Activated T-cell treated with anti-CD3 and anti-CD28 coated beads, Interleukin-2, amount 50 U/mL, for 4 hours (primary cell): ENCODE results near the gene PEX14. TPM values are rescaled to one million over a fixed set of nuclear protein-coding genes. Genes with fewer than 3 reads are reported as not detected.

Experiments
- ATAC-seq, 2 donors: fragments of 200-7000 bp; cut with Tn5 transposase; one replicate each; pipeline ENCODE4 v1.10.0; 2021
- DNase-seq: peaks from one replicate; pipeline ENCODE4 v3.0.0-alpha.2; 2020
- H3K27me3 Mint-ChIP-seq: one replicate; pipeline ENCODE4 v1.8.0; 2021; ENCODE audit warnings: low read depth, mixed read lengths
- H3K36me3 Mint-ChIP-seq: one replicate; pipeline ENCODE4 v1.8.0; 2022; ENCODE audit warnings: mixed read lengths; ENCODE audit not compliant: insufficient read depth
- H3K4me1 Mint-ChIP-seq: one replicate; pipeline ENCODE4 v1.8.0; 2021; ENCODE audit warnings: low read depth, mixed read lengths
- H3K4me3 Mint-ChIP-seq: one replicate; pipeline ENCODE4 v1.8.0; 2021; ENCODE audit warnings: mild to moderate bottlenecking, moderate library complexity, mixed read lengths
- H3K9me3 Mint-ChIP-seq: one replicate; pipeline ENCODE4 v1.8.0; 2021; ENCODE audit warnings: mixed read lengths
- total RNA-seq, 3 donors: library from RNA; stranded (reverse); gene quantifications; one replicate each; pipeline ENCODE4 v1.2.1, GENCODE V29; 2021

The PEX14 gene
- total RNA-seq, 3 donors from 2014 or later = 21.6 to 23.4 (median 22.2) TPM

DNA sequence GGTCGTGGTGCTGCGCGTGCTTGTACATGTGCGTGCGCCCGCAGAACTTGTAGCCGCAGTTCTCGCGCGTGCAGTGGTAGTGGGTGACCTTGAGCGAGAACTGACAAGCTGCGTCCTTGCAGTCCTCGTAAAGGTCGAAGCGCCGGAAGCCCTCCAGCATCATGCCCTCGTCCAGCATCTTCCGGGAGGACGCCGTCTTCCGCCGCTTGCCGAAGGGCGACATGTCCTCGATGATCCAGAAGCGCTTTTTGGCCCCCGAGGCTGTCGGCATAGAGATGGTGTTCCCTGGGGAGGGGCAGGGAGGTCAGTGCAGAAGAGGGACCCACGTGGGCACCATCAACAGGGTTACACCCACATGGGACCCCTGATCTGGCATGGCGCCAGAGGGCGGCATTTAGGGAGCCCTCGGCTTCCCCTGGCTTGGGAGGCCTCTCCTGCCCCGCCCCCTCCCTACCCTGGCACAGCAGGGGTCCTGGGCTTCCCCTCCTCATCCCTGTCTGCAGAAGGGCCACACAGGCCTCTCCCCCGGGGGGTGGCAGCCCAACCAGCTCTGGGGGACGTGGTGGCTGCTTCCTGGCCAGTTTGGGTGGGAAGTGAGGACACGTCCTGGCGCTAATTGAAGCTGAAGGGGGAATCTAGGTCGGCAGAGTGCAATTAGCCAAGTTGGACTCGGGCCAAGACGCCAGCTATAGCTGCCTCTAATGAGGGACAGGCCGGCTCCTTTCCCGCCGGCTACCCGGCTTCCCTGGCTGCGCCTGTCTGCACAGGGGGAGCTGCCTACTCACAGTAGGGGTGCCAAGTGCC lies 165.2 kb downstream of the PEX14 start:
- H3K9me3 Mint-ChIP-seq = no peaks in the 10 kb centered on the region
- H3K4me1 Mint-ChIP-seq = peaks cover 1% of the 10 kb centered on the region
- H3K4me3 Mint-ChIP-seq = no peak overlapping the region
- DNase-seq = no peak
- no peak for ATAC-seq
- peaks cover 3% of the 10 kb centered on the region for H3K36me3 Mint-ChIP-seq
- no peaks in the 10 kb centered on the region for H3K27me3 Mint-ChIP-seq

DNA sequence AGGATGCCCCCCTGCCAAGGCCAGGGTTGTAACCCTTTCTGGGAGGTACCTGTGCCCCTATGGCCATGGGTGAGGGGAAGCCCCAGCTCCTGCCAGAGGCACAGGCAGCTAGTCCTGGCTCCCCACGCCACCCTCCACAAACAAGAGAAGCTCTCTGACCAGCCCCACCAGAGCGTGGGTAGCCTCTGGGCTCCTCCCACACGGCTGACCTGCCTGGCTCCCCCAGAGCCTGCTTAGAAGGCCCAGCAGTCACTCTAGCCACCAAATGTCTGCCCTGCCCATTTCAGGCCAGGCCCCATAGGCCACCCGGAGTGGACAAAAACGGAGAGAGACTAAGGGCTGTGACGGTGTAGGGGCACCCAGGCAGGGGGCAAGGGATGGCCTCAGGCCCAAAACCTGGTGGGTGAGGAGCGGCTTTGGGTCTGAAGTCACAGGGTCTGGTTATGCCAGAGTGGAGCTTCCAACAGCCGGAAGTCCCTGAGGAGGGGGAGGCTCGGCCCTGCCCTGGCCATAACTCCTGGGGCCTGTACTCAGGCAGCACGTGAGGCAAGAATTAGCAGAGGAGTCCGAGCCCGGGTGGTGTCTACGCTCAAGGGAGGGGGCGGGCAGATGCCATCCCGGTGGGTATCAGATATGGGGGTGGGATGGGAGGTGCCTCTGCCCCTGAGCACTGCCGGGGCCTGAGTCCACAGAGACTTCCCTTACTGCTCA lies 166.2 kb downstream of the PEX14 start:
- ATAC-seq (no peak), DNase-seq (no peak)
- H3K9me3 Mint-ChIP-seq = no peaks in the 10 kb centered on the region
- no peak overlapping the region for H3K4me3 Mint-ChIP-seq
- peaks cover 3% of the 10 kb centered on the region for H3K36me3 Mint-ChIP-seq
- H3K27me3 Mint-ChIP-seq = no peaks in the 10 kb centered on the region
- peaks cover 1% of the 10 kb centered on the region for H3K4me1 Mint-ChIP-seq

DNA sequence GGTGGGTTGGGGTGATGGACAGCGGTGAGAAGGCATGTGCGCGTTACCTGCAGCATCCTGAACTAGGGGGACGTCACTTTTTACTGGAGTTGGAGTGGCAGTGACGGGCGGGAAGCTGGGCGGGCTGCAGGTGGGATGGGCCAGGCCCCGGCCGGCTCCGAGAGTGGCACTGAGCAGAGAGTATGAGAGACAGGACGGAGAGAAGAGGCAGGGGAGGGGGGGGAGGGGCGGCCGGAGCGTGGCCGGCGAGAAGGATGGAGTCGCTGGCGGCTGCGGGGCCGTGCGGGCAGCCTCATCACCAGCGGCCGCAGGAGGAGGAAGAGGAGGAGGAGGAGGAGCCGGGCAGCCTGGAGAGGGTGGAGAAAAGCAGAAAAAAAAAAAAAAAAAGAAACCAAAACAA lies 167.2 kb downstream of the PEX14 start:
- DNase-seq (no peak), ATAC-seq (no peak)
- no peak overlapping the region for H3K4me3 Mint-ChIP-seq
- H3K9me3 Mint-ChIP-seq = no peaks in the 10 kb centered on the region
- H3K36me3 Mint-ChIP-seq = peaks cover 3% of the 10 kb centered on the region
- H3K4me1 Mint-ChIP-seq = peaks cover 1% of the 10 kb centered on the region
- H3K27me3 Mint-ChIP-seq = no peaks in the 10 kb centered on the region

DNA sequence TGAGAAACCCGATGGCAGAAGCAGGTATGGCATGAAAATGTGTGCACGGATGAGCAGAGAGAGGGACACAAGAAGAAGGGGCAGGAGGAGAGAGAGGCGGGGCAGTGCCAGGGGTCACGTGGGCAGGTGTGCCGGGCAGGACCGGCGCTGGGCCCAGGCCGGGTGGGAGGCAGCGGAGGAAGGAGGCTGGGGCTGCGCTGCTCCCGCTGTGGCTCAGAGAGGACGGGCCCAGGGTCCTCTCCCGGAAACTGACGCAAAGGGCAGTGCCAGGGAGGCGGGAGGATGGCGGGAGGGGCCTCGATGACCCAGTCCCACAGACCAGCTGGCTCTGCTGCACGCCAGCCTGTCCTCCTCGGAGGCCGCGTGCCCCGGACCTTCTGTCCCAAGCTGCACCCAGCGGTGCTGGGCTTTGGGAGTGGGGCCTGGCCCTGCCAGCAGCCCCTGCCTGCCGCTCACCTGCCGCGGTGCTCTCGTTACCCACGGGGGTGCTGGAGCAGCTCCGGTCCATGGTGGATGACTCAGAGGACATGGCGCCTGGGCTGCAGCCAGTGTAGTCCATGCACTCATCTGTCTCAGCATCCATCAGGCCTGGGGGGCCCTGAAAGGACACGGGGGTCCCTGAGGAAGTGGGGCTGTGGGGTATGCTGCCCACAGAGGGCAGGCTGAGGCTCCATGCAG lies 167.8 kb downstream of the PEX14 start:
- Mint-ChIP-seq H3K9me3 (no peaks in the 10 kb centered on the region), H3K36me3 (peaks cover 3% of the 10 kb centered on the region), H3K4me3 (no peak overlapping the region), H3K4me1 (no peaks in the 10 kb centered on the region), H3K27me3 (no peaks in the 10 kb centered on the region)
- DNase-seq = no peak
- no peak for ATAC-seq

DNA sequence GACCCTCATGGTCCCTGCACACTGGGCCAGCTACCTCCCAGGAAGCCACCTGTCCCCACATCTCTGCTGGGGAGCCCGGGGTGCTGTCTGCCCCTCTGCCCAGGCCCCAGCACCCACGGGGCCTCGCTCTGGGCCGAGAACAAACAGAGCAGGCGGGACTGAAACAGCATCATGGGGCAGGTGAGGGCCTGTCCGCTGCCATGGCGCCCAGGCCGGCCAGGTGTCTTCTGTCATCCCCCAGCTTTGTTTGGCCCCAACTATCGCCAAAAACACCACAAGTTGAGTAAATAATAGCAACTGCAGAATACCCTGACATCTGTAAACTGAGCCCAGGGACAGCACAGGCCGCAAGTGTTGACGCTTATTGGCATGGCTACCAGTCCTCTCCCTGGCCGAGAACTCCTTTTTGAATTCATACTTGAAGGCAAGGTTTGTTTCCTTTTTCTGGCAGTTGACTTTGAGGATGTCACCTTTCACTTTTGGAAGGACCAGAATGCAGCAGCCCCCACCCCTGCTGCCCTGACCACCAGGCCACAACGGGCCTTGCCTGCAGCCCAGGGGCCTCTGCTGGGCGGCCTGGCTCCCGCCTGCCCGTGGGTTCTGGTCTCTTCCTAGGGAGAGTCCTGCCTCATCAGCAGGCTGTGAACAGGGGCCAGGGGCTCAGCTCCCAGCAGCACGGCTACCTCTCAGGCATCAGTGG lies 169.0 kb downstream of the PEX14 start:
- no peak overlapping the region for H3K4me3 Mint-ChIP-seq
- H3K9me3 Mint-ChIP-seq = no peaks in the 10 kb centered on the region
- peaks cover 3% of the 10 kb centered on the region for H3K36me3 Mint-ChIP-seq
- H3K4me1 Mint-ChIP-seq = no peaks in the 10 kb centered on the region
- no peak for DNase-seq
- H3K27me3 Mint-ChIP-seq = no peaks in the 10 kb centered on the region
- ATAC-seq = no peak

DNA sequence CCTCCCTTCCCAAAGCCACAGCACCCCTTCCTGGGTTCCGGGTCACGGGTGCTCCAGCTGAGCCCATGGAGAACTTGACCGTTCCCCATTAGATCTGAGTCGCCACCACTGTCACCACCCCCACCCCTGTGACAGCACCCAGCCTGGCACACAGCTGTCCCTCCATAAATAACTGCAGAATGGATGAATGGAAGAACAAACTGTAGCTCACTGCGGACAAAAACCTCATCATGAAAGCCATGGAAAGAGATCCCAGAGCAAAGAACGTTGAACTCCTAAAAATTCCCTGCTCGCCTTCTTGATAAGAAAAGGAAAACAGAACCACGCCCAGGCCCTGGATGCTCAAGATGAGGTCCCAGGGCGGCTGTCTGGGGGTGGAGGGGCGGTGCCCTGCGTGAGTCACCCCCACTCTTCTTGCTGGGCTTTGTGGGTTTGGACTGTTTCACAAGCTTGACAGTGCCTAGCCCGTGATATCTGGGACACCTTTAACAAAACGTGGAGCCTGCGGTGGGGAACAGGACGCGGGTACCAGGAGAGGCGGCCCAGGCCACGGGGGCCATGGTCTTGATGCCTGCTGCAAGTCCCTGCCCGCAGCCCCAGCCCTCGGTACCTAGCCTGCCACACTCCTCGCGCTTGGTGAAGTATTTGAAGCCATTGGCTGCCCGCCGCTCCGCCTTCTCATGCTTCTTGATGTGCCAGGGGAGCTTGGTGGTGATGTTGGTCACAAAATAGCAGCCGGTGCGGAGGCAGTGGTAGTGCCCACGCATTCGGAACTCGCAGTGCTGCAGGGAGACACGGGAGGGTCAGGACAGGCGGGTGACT lies 169.8 kb downstream of the PEX14 start:
- ATAC-seq (peak in 1 of 2 donors; percentile 48), DNase-seq (no peak)
- H3K9me3 Mint-ChIP-seq = no peaks in the 10 kb centered on the region
- H3K4me3 Mint-ChIP-seq = no peak overlapping the region
- no peaks in the 10 kb centered on the region for H3K4me1 Mint-ChIP-seq
- H3K27me3 Mint-ChIP-seq = no peaks in the 10 kb centered on the region
- peaks cover 1% of the 10 kb centered on the region for H3K36me3 Mint-ChIP-seq

DNA sequence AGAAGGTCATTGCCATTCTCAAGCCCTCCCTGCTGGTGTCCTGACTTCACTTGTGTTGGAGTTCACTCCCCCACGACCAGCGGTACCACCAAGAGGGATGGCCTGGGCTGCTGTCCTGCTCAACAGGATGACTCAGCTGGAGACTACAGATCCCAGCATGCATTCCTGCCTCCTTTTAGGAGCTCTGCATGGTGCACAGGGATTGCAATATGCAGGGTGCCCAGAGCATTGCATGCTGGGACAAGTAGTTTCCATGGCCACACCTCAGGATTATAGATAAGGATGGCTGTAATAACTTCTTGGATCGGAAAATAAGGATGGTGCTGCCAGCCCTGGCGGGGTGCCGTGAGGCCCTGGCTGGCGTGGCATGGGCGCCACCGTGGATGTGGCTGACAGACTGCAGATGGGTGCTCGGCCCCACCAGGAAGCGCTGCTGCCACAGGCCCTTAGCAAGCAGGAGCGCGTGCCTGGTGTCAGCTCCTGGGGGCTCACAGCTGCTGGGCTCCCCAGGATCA lies 171.7 kb downstream of the PEX14 start:
- no peaks in the 10 kb centered on the region for H3K27me3 Mint-ChIP-seq
- H3K4me1 Mint-ChIP-seq = no peaks in the 10 kb centered on the region
- no peaks in the 10 kb centered on the region for H3K9me3 Mint-ChIP-seq
- no peak for ATAC-seq
- no peak overlapping the region for H3K4me3 Mint-ChIP-seq
- H3K36me3 Mint-ChIP-seq = no peaks in the 10 kb centered on the region
- DNase-seq = no peak

DNA sequence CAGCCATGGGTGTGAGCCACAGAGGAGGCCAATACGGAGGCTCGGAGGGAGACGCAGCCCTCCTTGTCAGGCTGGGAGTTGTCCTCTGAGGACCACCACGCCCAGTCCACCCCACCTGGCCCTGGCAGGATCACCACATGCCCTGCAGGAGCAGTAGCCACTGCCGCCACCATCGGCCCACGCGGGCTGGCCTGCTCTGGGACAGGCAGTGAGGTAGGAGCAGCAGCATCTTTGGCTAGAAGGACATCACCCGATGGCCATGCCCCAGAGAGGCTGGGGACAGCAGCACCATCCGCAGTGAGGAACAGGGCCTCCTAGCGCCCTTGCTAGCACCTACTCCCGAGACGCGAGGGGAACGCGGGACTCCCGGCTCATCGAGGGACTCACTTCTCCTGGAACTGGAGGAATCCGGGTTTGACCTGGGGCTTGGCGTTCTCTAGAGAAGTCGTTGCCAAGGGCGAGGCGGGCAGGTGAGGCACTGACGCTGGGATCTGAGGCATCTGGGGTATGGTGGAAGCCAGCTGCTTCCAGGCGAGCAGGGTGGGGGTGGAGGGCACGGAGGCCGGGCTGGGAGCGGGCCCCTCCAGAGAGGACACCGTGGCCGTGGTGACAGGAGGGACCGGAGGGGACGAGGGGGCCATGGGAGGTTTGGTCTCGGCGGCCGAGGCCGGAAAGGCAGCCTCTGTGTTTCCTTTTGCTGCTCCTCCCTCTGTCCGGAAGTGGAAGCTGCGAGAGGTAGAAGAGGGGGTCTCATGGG lies 172.8 kb downstream of the PEX14 start:
- H3K27me3 Mint-ChIP-seq = no peaks in the 10 kb centered on the region
- no peaks in the 10 kb centered on the region for H3K4me1 Mint-ChIP-seq
- no peak for ATAC-seq
- no peaks in the 10 kb centered on the region for H3K36me3 Mint-ChIP-seq
- DNase-seq = no peak
- H3K4me3 Mint-ChIP-seq = no peak overlapping the region
- H3K9me3 Mint-ChIP-seq = no peaks in the 10 kb centered on the region

DNA sequence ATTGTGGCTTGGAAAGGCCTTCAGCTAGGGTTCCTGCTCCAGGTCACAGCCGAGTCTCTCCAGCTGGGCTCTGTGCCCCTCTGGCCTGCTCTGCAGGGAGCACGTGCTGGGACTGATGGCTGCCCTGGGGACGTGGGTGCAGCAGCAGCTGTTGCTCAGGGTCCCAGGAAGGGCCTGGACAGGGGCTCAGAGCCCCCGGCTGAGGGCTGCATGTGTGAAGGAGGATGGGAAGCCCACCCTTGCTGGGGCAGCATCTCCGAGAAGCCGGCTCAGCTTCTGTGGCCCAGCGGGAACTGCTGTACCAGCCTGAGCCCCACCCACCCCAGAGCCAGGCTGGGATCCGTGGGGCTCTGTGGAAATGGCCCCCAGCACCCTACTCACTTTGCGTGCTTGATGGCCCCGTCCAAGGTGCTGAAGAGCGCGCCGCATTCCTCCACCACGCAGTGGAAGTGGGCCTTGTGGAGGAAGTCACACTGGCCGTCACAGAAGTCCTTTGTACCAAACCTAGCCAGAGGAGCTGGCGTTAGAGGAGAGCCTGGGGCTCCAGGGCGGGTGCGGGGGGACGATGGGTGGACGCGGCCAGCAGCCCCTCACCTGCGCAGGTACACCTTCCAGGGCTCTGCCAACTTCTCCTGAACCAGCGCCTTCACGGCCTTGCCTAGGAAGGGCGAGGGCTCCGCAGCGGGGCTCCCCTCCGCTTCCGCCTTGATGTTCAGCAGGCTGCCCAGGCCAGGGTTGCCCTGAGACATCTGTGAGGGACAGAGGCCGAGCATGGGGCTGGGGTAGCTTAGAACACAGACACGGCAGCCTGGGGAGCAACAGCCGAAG lies 174.2 kb downstream of the PEX14 start:
- Mint-ChIP-seq H3K4me3 (no peak overlapping the region), H3K36me3 (peaks cover under 1% of the 10 kb centered on the region), H3K4me1 (no peaks in the 10 kb centered on the region), H3K27me3 (no peaks in the 10 kb centered on the region), H3K9me3 (no peaks in the 10 kb centered on the region)
- DNase-seq (no peak), ATAC-seq (no peak)

DNA sequence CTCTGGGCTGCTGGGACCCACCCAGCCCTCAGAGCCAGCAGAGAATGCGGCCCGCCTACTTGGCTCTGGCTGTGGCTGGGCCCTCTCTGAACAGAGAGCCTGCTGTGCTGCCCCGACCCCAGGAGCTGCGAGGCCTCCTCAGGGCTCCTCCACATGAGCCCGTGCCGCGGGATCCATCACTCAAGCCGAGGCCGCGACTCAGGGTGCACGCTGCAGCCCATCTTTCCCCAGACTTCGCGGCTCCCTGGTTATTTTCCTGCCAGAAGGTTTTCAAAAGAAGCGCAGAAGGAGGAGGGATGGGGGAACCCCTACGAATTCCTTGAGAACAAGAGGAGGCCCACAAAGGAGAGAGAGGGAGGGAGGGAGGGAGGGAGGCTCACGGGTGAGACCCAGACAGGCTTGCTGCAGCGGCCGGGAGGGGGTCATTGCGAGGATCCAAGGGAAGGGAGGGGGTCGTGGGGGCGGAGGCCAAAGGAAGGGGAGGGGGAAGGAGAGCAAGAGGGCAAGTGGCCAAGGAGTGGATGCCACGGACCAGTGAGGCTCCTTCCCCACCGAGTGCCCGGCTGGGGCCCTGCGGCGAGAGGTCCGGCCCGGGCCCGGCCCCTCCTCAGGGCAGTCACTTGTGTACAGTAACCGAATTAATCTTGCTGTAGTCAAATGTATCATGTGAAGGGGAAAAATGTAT lies 174.9 kb downstream of the PEX14 start:
- Mint-ChIP-seq H3K36me3 (peaks cover 5% of the 10 kb centered on the region), H3K4me3 (no peak overlapping the region), H3K9me3 (no peaks in the 10 kb centered on the region), H3K4me1 (no peaks in the 10 kb centered on the region), H3K27me3 (no peaks in the 10 kb centered on the region)
- DNase-seq (no peak), ATAC-seq (no peak)

DNA sequence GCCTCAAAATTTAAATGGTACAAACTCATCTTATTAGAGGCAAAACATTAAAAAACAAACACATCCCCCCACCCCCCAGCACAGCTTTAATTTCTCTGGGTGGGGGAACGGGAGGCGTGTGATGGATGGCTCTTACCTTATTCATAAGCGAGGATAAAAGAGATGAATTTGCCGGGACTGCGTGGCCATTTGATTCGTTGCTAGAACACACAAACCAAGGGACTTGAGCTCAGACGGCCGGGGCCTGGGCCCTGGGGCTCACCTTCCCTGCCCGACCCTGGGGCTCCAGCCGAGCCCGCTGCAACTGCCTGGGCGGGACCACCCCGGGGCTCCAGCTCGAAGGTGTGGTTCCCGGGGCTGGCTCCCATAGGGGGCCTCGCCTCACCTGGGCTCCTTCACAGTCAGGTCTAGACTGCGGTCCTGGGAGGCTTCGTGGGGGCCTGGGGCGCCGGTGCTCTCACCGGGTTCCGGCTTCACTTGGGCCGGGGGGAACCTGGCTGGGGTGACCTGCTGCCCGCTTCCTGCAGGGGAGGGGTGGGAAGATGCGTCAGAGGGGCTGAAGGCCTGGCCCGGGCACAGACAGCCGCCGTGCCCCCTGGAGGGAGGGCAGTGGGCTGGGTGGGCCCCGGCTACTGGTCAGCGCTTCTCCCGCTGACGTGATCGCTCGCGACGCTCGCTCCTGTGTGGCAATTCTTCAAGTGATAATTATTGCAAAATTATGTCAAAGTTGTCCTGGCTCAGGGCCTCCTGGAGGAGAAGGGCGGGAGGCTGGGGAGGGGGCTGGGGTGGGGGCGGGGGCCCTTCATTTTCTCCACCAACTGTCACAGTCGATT lies 176.0 kb downstream of the PEX14 start:
- no peaks in the 10 kb centered on the region for H3K9me3 Mint-ChIP-seq
- no peaks in the 10 kb centered on the region for H3K27me3 Mint-ChIP-seq
- peaks cover 5% of the 10 kb centered on the region for H3K36me3 Mint-ChIP-seq
- H3K4me3 Mint-ChIP-seq = no peak overlapping the region
- H3K4me1 Mint-ChIP-seq = no peaks in the 10 kb centered on the region
- DNase-seq = no peak
- no peak for ATAC-seq
